GM23248 (cell line): Measurements from ENCODE around the gene PPP1R13B.

Experiments
- EZH2 ChIP-seq: fragments of 200-600 bp; sonication (generic); IDR thresholded peaks from 2 replicates; pipeline ENCODE4 v1.6.1; 2018; ENCODE audit warnings: antibody characterized with exemption, mild to moderate bottlenecking; ENCODE audit not compliant: insufficient read depth, poor library complexity, severe bottlenecking
- EZH2phosphoT487 ChIP-seq: fragments of 200-600 bp; sonication (generic); IDR thresholded peaks from 2 replicates; pipeline ENCODE4 v1.6.1; 2018; ENCODE audit warnings: antibody characterized with exemption, moderate library complexity, mild to moderate bottlenecking, low read depth; ENCODE audit not compliant: insufficient read depth

GRCh38 chr14:103870891-103871595 lies 23.7 kb upstream of the PPP1R13B start:
- TF ChIP-seq EZH2, result no peak
- no peak for TF ChIP-seq EZH2phosphoT487
